Liver (tissue), 9 donors: ENCODE data around the gene SEMA4D. TPM values are rescaled to one million over a fixed set of nuclear protein-coding genes. Genes with fewer than 3 reads are reported as not detected.

ENCODE experiments used
- DNase-seq: peaks from one replicate; pipeline ENCODE4 v3.0.0-alpha.2; 2017; ENCODE audit warnings: low spot score
- H3K27ac ChIP-seq, 2 donors: one replicate each; pipeline ENCODE4 v1.7.0; 2013; ENCODE audit warnings: inconsistent platforms in 2 of 2, low read length in 2 of 2, control low read depth in 1 of 2, low read depth in 1 of 2, mild to moderate bottlenecking in 1 of 2
- H3K27me3 ChIP-seq, 4 donors: one replicate each; pipeline versions ENCODE4 v1.6.1 to v1.7.0; 2013; ENCODE audit warnings: low read length in 3 of 4, inconsistent platforms in 1 of 4, mild to moderate bottlenecking in 1 of 4, moderate library complexity in 1 of 4; ENCODE audit not compliant: control insufficient read depth in 4 of 4, insufficient read depth in 4 of 4
- H3K36me3 ChIP-seq, 4 donors: one replicate each; pipeline versions ENCODE4 v1.6.1 to v1.7.0; 2013; ENCODE audit warnings: low read length in 3 of 4, mild to moderate bottlenecking in 3 of 4, low read depth in 1 of 4, moderate library complexity in 1 of 4; ENCODE audit not compliant: control insufficient read depth in 4 of 4, insufficient read depth in 3 of 4
- H3K4me1 ChIP-seq, 4 donors: one replicate each; pipeline versions ENCODE4 v1.6.1 to v1.7.0; 2013; ENCODE audit warnings: low read length in 3 of 4, mild to moderate bottlenecking in 3 of 4, moderate library complexity in 1 of 4; ENCODE audit not compliant: control insufficient read depth in 4 of 4, insufficient read depth in 4 of 4
- H3K4me3 ChIP-seq, 3 donors: one replicate each; pipeline versions ENCODE4 v1.6.1 to v1.7.0; 2013; ENCODE audit warnings: low read length in 3 of 3, control low read depth in 1 of 3, low read depth in 1 of 3, mild to moderate bottlenecking in 1 of 3
- H3K9ac ChIP-seq, 2 donors: one replicate each; pipeline ENCODE4 v1.7.0; 2013; ENCODE audit warnings: low read length in 2 of 2, mild to moderate bottlenecking in 2 of 2, moderate library complexity in 2 of 2, control low read depth in 1 of 2, low read depth in 1 of 2
- H3K9me3 ChIP-seq, 4 donors: one replicate each; pipeline versions ENCODE4 v1.6.1 to v1.7.0; 2013; ENCODE audit warnings: low read length in 3 of 4; ENCODE audit not compliant: control insufficient read depth in 4 of 4
- FOXA2 ChIP-seq: IDR thresholded peaks from 2 replicates; pipeline ENCODE4 v1.6.1; 2016; ENCODE audit warnings: antibody characterized with exemption
- GABPA ChIP-seq, 2 donors: IDR thresholded peaks in 1 of 2; conservative IDR thresholded peaks in 1 of 2; 2 replicates each; pipeline ENCODE4 v1.6.1; 2016; ENCODE audit warnings: antibody characterized with exemption in 2 of 2, mild to moderate bottlenecking in 1 of 2, moderate library complexity in 1 of 2
- HNF4A ChIP-seq, 2 donors: conservative IDR thresholded peaks; 2 replicates each; pipeline ENCODE4 v1.6.1; 2016; ENCODE audit warnings: antibody characterized with exemption in 2 of 2, mild to moderate bottlenecking in 2 of 2
- HNF4G ChIP-seq: IDR thresholded peaks from 2 replicates; pipeline ENCODE4 v1.6.1; 2016; ENCODE audit warnings: antibody characterized with exemption
- NR2F2 ChIP-seq: IDR thresholded peaks from 2 replicates; pipeline ENCODE4 v1.6.1; 2016; ENCODE audit warnings: antibody characterized with exemption
- RAD21 ChIP-seq, 2 donors: IDR thresholded peaks; 2 replicates each; pipeline ENCODE4 v1.6.1; 2016; ENCODE audit warnings: antibody characterized with exemption in 2 of 2, mild to moderate bottlenecking in 2 of 2
- SP1 ChIP-seq: IDR thresholded peaks from 2 replicates; pipeline ENCODE4 v1.6.1; 2018; ENCODE audit warnings: antibody characterized with exemption, mild to moderate bottlenecking
- TAF1 ChIP-seq: conservative IDR thresholded peaks from 2 replicates; pipeline ENCODE4 v1.6.1; 2016; ENCODE audit warnings: antibody characterized with exemption, mild to moderate bottlenecking
- WGBS: extraction: QIAGEN DNeasy Blood & Tissue Kit; methylation state at CpG from one replicate; pipeline ENCODE4 v1.1.7; 2013; 5-methylcytosine and 5-hydroxymethylcytosine counted together
- polyA plus RNA-seq, 2 donors: library from polyadenylated mRNA; stranded (reverse) in 1 of 2; unstranded in 1 of 2; fragments of 200-250 nt in 1 of 2; fragments of >200 nt in 1 of 2; fragmentation: Nextera tagmentation in 1 of 2; extraction: Ambion mirVana in 1 of 2; gene quantifications; one replicate each; pipeline versions ENCODE4 v1.2.1 to v1.2.3, GENCODE V29; 2013 to 2015
- total RNA-seq, 2 donors: library from RNA; depleted of rRNA; stranded (reverse); fragments of >200 nt; gene quantifications; one replicate each; pipeline ENCODE4 v1.2.3, GENCODE V29; 2014
- TF ChIP-seq, protein P1 (sequence below): fragments of 150-350 bp; IDR thresholded peaks from 2 replicates; pipeline ENCODE4 v1.5.1; 2017; ENCODE audit warnings: improper control_type of control experiment, low read depth, low read length; ENCODE audit not compliant: missing input control
- TF ChIP-seq, protein P2 (sequence below): IDR thresholded peaks from 2 replicates; pipeline ENCODE4 v1.6.1; 2016; ENCODE audit warnings: antibody characterized with exemption
- donor health status: healthy.
- donor health status: healthy.
- donor health status: healthy.
- donor health status: healthy.
- donor health status: healthy.

The SEMA4D gene
- total and polyA plus RNA-seq, 4 donors = 1.4 to 12.0 (median 4.1) TPM

DNA sequence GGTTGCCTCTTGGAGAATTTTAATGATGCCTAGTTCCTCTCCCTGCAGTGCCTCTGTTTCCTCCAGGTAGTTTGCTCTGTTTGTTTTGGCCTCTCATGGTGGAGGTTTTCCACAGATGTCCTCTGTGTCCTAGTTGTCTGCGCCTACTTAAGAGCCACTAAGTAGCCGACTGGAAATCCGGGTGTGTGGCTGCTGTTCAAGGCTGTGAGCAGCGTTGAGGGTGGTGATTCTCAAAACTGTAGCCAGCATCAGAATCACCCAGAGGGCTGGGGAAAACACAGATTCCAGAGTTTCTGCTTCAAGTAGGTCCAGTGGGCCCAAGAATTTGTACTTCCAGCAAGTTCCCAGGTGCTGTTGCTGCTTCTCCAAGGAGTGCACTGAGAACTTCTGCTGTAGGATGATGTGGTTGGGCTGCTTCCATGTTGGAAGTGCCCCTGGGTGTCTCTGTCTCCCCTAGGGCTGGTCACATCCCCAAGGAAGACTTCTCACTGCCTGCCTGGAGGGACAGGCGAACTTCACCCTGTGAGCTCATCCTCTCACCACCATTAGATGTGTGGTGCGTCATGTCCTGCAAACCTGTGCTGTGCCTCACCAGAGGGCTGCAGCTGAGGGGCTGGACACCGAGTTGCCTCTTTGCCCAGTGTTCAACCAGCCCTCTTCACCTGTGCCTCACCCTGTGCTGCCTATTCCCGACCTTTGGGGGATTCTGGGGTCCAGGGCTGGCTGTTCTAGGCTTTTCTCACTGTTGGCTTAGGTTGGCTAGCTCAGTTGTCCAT, 144.9 kb downstream of the SEMA4D start:
- H3K4me3 ChIP-seq = no peak overlapping the region
- no peaks in the 10 kb centered on the region for H3K9me3 ChIP-seq
- no peak for DNase-seq
- H3K4me1 ChIP-seq = peaks cover 22 to 43% (median 33%) of the 10 kb centered on the region in 4 donors
- 95% methylated on average over 8 of the region's 8 CpGs for WGBS
- H3K9ac ChIP-seq = no peak overlapping the region
- H3K27me3 ChIP-seq = no peaks in the 10 kb centered on the region
- TF ChIP-seq TAF1 (no peak), GABPA (IDR thresholded peaks at IDR 0.05 in 1 of 2, conservative IDR thresholded peaks at IDR 0.05 in 1 of 2) (no peak), HNF4A (conservative IDR thresholded peaks at IDR 0.05) (no peak), NR2F2 (no peak), FOXA2 (no peak), RAD21 (IDR thresholded peaks at IDR 0.05) (no peak), SP1 (no peak)
- TF ChIP-seq, protein P1, sequence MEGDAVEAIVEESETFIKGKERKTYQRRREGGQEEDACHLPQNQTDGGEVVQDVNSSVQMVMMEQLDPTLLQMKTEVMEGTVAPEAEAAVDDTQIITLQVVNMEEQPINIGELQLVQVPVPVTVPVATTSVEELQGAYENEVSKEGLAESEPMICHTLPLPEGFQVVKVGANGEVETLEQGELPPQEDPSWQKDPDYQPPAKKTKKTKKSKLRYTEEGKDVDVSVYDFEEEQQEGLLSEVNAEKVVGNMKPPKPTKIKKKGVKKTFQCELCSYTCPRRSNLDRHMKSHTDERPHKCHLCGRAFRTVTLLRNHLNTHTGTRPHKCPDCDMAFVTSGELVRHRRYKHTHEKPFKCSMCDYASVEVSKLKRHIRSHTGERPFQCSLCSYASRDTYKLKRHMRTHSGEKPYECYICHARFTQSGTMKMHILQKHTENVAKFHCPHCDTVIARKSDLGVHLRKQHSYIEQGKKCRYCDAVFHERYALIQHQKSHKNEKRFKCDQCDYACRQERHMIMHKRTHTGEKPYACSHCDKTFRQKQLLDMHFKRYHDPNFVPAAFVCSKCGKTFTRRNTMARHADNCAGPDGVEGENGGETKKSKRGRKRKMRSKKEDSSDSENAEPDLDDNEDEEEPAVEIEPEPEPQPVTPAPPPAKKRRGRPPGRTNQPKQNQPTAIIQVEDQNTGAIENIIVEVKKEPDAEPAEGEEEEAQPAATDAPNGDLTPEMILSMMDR = no peak
- no peak overlapping the region for H3K27ac ChIP-seq
- H3K36me3 ChIP-seq = peaks cover 2 to 38% (median 26%) of the 10 kb centered on the region in 4 donors

DNA sequence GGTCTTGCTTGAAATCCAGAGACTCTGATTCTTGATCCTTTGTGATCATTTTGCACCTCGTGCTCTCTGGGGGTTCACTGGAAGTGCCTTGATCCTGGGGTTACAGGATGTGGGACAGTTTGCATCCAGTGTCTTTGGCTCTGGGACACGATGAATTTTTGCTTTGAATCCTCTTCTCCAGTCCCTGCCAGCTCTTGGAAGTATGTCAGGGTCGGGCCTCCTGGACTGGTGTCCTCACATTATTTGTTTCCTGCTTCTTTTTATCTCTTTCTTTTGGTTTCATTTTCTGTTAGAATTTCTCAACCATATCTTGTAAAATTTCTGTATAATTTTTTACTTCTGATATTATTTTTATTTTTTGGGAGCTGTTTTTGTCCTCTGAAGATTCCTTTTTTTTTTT, 145.5 kb downstream of the SEMA4D start:
- Histone ChIP-seq H3K9me3 (no peaks in the 10 kb centered on the region), H3K27ac (peak overlapping the region; percentile 34 to 74), H3K27me3 (no peaks in the 10 kb centered on the region), H3K4me3 (no peak overlapping the region), H3K36me3 (peaks cover 2 to 44% (median 29%) of the 10 kb centered on the region in 4 donors), H3K9ac (no peak overlapping the region), H3K4me1 (peaks cover 17 to 38% (median 32%) of the 10 kb centered on the region in 4 donors)
- WGBS = 29% methylated on average over 3 of the region's 3 CpGs
- no peak for TF ChIP-seq RAD21 (IDR thresholded peaks at IDR 0.05)
- DNase-seq = no peak

DNA sequence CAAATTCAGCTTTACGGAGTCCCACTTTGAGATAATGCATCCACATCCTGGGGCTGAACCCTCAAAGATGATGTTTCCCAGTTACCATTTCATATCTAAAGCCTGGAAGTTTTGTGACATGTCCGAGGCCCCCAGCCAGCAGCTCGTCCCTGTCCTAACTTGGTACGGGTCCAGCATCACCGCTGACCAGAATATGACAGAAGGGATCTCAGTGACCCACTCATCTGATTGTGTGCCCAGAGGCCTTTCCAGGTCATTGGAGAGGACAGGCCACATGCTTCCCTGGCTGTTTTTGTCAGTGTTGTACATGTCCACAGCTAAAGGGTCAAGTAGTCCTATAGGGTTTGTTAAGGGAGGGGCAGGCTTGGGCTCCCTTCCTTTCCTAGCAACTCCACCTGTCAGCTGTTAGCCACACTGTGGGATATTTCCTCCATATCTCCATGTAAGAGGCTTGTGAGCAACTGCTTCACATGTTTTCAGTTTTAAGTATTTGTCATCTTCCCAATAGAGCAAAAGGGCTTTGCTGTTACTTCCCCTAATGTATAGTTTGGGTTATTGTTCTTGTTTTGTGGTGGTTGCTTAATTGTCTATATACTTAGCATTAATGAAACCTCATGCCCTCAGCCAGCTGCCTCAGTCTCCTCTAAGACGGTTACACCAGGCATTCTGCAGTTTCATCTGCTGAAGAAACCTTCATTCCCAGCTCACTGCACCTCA, 146.2 kb downstream of the SEMA4D start:
- no peak for DNase-seq
- Histone ChIP-seq H3K36me3 (peaks cover 2 to 47% (median 32%) of the 10 kb centered on the region in 4 donors), H3K9me3 (no peaks in the 10 kb centered on the region), H3K4me3 (no peak overlapping the region), H3K27me3 (no peaks in the 10 kb centered on the region), H3K9ac (no peak overlapping the region), H3K4me1 (peaks cover 15 to 31% (median 25%) of the 10 kb centered on the region in 4 donors), H3K27ac (peak overlapping the region; percentile 34 to 74)
- 46% methylated on average over 6 of the region's 6 CpGs for WGBS
- no peak for TF ChIP-seq HNF4G
- TF ChIP-seq, protein P2, sequence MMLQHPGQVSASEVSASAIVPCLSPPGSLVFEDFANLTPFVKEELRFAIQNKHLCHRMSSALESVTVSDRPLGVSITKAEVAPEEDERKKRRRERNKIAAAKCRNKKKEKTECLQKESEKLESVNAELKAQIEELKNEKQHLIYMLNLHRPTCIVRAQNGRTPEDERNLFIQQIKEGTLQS = peak; percentile 5
- TF ChIP-seq FOXA2 = no peak
